ENCODE results near the gene MEOX1.
A peak's percentile ranks its signal among the peaks of the same experiment; 100 is the strongest.
"Not testable (repeated sequence)": the region's sequence is repeated elsewhere in the genome, so short reads cannot be mapped to it uniquely, and the experiment has no call there.

MEOX1 gene

GRCh38 chr17:43686957-43687356 is 25.2 kb upstream of the MEOX1 start:
- not testable (repeated sequence) for DNase-seq (ENCODE audit: low read depth, low spot score); H3K4me3 ChIP-seq (ENCODE audit: low read length)

GRCh38 chr17:43683928-43684653 is 22.4 kb upstream of the MEOX1 start:
- no peak for DNase-seq (ENCODE audit: low read depth, low spot score)
- no peak overlapping the region for H3K4me3 ChIP-seq (ENCODE audit: low read length)

- no peak overlapping the region for H3K4me3 ChIP-seq (ENCODE audit: low read length)
- DNase-seq (ENCODE audit: low read depth, low spot score) = no peak
Observed at GRCh38 chr17:43680461-43680860, 18.7 kb upstream of the MEOX1 start.

- no peak overlapping the region for H3K4me3 ChIP-seq (ENCODE audit: low read length)
- no peak for DNase-seq (ENCODE audit: low read depth, low spot score)
Observed at GRCh38 chr17:43679911-43680310, 18.2 kb upstream of the MEOX1 start.

GRCh38 chr17:43679401-43679800 is 17.7 kb upstream of the MEOX1 start:
- no peak overlapping the region for H3K4me3 ChIP-seq (ENCODE audit: low read length)
- no peak for DNase-seq (ENCODE audit: low read depth, low spot score)

GRCh38 chr17:43676471-43676870 is 14.7 kb upstream of the MEOX1 start:
- H3K4me3 ChIP-seq (ENCODE audit: low read length) = no peak overlapping the region
- no peak for DNase-seq (ENCODE audit: low read depth, low spot score)

- DNase-seq (ENCODE audit: low read depth, low spot score) = no peak
- H3K4me3 ChIP-seq (ENCODE audit: low read length) = no peak overlapping the region
Observed at GRCh38 chr17:43674394-43674793, 12.7 kb upstream of the MEOX1 start.

GRCh38 chr17:43673516-43674323 is 12.0 kb upstream of the MEOX1 start:
- peak; percentile 35 for DNase-seq (ENCODE audit: low read depth, low spot score)
- no peak overlapping the region for H3K4me3 ChIP-seq (ENCODE audit: low read length)

GRCh38 chr17:43671755-43672519 is 10.2 kb upstream of the MEOX1 start:
- H3K4me3 ChIP-seq (ENCODE audit: low read length) = no peak overlapping the region
- DNase-seq (ENCODE audit: low read depth, low spot score) = no peak

- DNase-seq (ENCODE audit: low read depth, low spot score) = no peak
Observed at GRCh38 chr17:43671031-43671692, 9.4 kb upstream of the MEOX1 start.

GRCh38 chr17:43670645-43671030 is 8.9 kb upstream of the MEOX1 start:
- DNase-seq (ENCODE audit: low read depth, low spot score) = no peak
- no peak overlapping the region for H3K4me3 ChIP-seq (ENCODE audit: low read length)

More at GRCh38 chr17:43671031-43671692, 9.4 kb upstream of the MEOX1 start:
- H3K4me3 ChIP-seq (ENCODE audit: low read length) = no peak overlapping the region

- H3K4me3 ChIP-seq (ENCODE audit: low read length) = no peak overlapping the region
Observed at GRCh38 chr17:43669971-43670644, 8.4 kb upstream of the MEOX1 start.

GRCh38 chr17:43667947-43668348 is 6.2 kb upstream of the MEOX1 start:
- no peak overlapping the region for H3K4me3 ChIP-seq (ENCODE audit: low read length)
- DNase-seq (ENCODE audit: low read depth, low spot score) = no peak

More at GRCh38 chr17:43669971-43670644, 8.4 kb upstream of the MEOX1 start:
- peak; percentile 16 for DNase-seq (ENCODE audit: low read depth, low spot score)

GRCh38 chr17:43667506-43667905 is 5.8 kb upstream of the MEOX1 start:
- H3K4me3 ChIP-seq (ENCODE audit: low read length) = no peak overlapping the region
- DNase-seq (ENCODE audit: low read depth, low spot score) = no peak

- no peak for DNase-seq (ENCODE audit: low read depth, low spot score)
- H3K4me3 ChIP-seq (ENCODE audit: low read length) = no peak overlapping the region
Observed at GRCh38 chr17:43665937-43666236, 4.2 kb upstream of the MEOX1 start.

GRCh38 chr17:43665084-43665936 is 3.6 kb upstream of the MEOX1 start:
- DNase-seq (ENCODE audit: low read depth, low spot score) = no peak
- H3K4me3 ChIP-seq (ENCODE audit: low read length) = no peak overlapping the region

GRCh38 chr17:43664096-43664495 is 2.4 kb upstream of the MEOX1 start:
- DNase-seq (ENCODE audit: low read depth, low spot score) = no peak
- H3K4me3 ChIP-seq (ENCODE audit: low read length) = no peak overlapping the region

GRCh38 chr17:43663383-43663782 is 1.7 kb upstream of the MEOX1 start:
- peak; percentile 32 for DNase-seq (ENCODE audit: low read depth, low spot score)
- no peak overlapping the region for H3K4me3 ChIP-seq (ENCODE audit: low read length)
